GM18873 (cell line): ENCODE results near the gene RTL5.

ENCODE experiments used
- ATAC-seq: cut with Tn5 transposase; IDR thresholded peaks from one replicate; pipeline ENCODE4 v1.9.1; 2021; ENCODE audit warnings: mild to moderate bottlenecking, moderate library complexity, moderate number of reproducible peaks; ENCODE audit not compliant: unreplicated experiment, low FRiP score

Gene RTL5

DNA sequence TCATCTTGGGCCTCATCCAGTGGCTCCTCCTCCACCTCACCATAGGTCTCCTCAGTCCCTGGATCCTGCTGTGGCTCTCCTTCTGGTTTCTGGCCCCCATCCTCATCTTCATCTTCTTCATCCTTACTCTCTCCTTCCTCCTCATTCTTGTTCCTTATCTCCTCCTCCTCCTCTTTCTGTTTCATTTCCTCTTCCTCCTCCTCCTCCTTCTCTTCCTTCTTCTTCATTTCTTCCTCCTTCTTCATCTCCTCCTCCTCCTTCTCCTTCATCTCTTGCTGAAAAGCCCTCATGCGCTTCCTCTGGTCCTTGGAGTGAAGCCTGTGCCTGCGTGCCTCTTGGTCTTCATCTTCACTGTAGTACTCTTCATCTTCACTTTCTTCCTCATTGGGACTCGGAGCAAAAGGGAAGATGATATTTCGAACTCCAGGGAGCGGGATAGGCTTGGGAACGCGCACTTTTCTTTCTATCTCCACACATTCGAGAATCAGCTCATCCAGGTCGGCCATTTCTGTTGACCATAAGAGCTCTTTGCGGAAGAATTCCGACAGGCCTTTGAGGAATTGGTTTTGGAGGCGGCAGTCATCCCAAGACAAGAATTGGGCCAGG is 1.5 kb downstream of the RTL5 start:
- no peak for ATAC-seq

DNA sequence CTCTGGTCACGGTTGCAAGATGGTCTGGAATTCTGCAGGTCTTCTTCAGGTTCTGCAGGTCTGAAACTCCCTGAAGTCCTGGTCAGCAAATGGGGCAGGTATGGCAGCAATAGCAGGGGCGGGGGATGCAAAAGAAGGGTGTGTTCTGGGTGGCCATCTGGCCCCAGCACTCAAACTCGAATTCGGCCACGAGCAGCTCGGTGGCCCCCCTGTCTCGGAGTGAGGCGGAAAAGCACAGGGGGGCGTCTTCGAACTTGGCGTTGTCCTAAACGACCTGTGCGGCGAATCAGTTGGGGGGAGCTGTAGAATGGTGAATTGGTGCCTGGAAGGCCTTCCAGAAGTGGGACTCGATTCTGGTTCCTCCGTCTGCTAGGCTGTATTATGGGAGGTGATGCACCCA is 2.1 kb downstream of the RTL5 start:
- no peak for ATAC-seq

DNA sequence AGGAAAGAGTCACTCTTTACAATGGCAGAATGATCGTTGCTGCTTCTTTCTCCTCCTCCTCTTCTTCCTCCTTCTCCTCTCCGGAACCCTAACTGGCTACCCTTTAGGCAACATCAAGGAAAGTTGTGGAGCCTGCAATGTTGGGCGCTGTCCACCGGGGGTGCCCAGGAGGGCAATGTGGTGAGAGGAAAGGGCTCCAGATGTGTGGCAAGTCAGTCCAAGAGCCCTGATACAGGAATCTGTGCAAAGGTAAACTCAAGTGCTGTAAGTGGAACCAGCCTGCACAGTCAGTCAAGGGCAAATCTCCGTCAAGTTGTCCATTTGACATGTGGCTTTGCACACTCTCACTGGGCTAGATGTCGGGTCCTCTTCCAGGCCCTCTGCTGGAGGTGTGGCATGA is 2.8 kb downstream of the RTL5 start:
- no peak for ATAC-seq

DNA sequence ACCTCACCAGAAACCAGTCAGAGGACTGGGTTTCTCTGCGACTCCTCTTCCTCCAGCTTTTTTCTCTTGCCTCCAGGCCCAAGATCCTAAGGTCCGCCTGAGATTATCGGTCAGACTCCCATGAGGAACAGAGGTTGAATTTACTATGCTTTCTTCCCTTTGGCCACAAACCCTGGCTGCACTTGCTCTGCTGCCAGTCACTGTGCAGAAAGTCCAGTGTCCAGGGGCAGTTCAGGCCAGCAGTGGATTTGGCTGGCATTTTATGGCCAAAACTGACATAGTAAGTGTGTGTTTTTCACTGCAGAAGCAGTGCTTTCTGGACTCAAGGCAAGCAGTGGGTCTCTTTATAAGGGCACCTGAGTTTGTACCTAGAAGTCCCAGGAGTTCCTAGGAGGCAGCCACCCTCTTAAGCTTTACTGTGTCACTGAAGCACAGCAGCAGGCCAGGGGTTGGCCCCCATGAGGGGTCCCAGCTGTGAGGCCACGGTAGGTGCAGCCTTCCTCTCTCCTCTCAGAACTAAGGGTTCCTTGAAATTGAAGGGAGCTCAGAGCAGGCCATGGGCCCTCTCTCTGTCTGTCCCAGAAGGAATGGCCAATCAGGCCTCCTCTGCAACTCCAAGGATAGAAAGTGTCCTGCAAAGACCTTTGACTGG is 3.4 kb downstream of the RTL5 start:
- no peak for ATAC-seq

DNA sequence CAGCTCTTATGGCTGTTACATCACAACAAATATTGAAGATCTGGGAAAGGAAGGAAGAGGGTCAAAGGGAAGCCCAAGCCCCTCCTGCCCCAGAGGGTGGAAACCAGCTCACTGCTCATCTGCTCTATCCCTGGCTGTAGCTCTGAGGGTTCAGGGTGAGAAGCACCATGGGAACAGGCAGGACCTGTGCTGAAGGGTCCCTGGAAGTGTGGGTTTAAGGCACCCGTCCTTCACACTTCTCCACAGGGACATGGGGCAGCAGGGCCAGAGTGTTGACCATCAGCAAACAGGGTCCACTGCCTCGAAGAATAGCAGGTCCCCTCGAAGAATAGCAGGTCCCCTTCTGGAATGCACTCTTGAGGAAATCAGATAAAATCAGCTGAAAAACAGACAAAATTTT is 4.4 kb downstream of the RTL5 start:
- ATAC-seq: no peak

DNA sequence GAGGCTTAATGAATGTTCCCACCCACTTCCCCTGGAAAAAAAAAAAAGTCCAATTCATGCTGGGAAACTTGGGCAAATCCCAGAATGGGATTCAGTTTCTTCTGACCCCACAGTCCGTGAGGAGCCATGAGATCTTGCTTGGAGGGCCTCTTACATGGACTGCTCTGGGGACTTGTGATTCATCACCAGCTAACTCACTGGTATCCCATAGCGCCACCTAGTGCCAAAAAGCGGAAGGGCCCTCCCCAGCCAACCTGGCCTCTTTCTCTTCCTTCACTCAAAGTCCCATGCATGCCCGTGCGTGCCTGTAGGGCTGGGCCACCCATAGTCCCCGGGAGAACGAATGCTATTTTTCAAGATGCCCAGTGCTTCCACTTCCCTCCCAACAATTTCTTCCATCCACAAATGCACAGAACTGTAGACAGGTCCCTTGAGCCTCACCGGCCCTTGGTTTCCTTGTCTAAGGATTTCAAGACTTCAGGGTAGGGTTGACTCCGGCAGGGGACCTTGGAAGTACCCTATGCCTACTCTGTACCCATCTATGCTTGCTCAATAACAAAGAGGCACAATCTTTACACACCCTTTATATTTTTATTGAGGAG is 5.1 kb downstream of the RTL5 start:
- ATAC-seq: peak; percentile 67

DNA sequence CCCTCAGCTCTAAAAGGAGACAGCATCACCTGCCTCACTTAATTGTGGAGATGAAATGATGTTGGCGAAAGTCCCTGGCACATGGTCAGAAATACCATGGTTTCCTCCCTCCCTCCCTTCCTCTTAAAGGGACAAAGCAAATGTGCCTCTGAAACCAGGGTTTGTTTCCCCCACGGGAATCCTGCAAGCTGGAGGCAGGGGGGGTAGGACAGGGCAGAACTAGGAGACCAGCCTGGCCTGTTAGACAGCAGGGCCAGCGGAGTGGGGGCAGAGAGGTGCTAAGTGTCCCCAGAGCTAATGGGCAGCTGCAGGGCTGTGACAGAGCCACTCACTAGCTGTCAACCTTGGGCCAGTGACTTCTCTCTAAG is 5.7 kb downstream of the RTL5 start:
- ATAC-seq: no peak

DNA sequence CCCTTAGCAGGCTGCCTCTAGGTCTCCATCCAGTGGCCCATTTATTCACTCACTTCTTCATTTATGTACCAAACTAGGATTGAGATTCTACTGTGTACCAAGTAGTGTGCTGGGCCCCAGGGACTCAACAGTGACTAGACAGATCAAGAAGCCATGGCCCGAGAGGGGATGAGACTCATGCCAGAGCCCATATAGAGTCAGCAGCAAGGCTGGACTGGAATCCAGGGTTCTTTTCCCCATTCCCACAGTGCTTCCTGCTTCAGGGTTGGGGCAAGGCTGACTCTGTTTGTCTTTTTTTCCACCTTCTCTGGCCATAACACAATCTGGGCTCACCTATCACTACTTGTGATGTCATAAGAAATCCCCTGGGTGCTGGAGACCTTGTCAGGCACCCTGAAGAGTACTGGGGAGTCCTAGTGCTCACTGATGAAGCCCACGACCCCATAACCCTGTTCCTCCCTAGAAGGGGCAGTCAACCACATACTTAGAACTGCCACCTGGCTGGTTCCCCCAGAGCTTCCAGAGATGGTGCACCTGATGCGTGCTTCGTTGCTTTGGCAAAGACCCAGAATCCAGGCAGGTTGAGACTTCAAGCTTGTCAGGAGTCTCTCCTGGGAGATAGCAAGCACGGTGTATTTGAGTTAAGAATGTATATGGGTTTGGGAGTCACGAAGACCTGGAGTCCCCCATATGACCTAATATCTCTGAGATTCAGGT is 6.2 kb downstream of the RTL5 start:
- no peak for ATAC-seq

DNA sequence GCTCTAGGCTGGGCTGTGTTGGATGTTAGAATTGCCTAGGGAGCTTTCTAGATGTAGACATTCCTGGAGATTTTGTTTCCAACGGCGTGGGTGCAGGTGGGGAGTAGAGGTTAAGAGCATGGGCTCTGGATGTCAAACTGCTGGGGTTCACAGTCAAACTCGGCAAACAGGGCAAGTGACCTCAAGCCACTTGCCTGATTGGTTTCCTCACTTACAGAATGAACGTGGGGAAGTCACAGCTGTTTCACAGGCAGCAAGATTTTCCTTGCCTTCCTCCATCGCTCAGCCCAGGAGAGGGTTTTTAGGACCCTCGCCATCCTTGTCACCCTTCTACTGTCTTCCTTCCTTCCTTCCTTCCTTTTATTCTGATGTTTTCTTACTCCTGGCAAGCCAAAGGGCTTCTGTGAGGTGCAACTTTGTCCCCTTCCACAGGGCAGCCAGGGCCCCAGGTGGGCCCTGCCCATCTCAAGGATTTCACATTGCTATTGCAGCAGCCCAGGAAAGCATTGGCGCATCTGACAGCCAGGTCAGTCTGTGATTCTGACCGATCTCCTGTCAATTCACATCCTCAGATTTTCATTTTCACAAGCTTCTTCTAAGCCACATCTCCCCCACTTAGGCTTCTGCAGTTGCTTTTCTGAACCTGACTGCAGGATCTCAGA is 7.0 kb downstream of the RTL5 start:
- no peak for ATAC-seq

DNA sequence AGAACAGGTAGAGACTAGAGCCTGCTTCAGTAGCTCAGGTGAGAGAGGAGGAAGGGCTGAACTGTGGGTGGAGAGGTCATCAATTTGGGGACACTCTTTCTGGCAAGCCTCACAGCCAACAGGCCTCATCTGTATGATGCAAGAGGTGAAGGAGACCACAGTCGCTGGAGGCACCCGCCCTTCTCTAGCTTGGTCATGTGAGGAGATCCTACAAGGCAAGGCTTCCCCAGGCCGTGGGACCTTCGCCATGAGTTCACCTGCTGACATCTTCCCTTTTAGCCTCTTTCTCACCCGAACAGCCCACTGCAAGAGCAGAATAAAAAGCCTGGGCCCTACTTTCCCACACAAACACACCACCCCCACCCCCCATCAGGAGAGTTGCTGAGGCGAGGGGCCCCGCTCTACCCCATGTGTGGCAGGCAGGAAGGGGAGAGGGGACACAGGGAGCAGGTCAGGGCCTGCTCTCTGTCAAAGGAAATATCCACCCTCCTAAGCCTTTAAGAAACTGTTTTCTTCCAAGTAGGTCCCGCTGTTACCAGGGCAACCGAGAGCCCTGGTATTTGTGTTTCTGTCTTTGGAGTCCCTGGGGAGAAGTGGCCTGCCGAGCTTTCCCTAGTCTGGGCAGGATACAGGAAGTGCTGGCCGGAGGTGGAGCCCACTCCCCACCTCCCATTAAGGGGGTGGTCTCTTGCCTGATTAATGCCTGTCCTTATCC is 8.1 kb downstream of the RTL5 start:
- ATAC-seq: no peak

DNA sequence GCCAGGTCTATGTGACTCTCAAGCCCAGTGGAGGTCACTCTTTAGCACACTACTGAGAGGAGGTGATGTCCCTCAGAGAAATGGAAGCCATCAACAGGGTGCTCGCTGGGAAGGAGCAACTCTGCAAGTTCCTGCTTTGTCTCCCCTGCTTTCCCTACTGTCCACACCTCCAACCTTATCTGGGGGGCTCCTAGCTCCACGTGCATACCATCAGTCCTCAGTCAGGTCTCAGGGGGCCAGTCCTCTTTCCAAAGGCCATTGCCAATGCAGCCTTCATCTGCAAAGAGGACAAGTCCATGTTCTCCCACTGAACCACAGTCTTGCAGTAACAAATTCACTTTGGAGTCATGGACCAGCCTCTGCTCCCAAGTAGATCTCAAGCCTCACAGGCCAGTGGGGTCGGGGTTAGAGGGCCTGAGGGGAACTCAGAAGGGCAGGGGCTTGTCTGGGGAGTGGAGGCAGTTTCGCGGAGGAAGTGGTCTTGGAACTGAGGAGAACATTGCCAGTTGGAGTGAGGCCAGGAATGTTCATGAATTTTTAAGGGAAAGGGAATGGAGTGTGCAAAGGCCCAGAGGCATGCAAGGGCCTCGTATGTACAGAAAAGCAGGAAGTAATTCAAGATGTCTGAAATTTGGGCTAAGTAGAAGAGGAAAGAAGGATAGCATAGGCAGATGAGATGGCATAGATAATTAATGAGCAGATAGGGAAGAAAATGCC is 8.9 kb downstream of the RTL5 start:
- ATAC-seq: no peak

DNA sequence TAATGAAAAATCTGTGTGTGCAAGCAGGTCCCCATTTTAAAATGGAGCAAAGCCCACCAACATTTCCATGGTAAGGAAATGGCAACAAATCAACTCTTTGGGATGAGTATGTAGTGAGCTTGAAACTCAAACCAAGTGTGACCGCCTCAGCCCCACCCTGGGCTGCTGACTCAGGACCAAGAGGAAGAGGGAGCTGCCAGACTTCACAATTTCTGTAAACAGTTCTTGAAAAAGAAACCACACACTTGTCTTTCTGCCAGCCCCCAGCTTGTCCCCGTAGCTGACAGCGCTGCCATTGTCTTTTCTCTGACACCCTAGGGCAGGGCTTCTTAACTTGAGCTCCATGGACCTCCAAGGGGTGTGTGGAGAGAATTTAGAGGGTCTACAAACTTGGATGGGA is 10.3 kb downstream of the RTL5 start:
- ATAC-seq: no peak

DNA sequence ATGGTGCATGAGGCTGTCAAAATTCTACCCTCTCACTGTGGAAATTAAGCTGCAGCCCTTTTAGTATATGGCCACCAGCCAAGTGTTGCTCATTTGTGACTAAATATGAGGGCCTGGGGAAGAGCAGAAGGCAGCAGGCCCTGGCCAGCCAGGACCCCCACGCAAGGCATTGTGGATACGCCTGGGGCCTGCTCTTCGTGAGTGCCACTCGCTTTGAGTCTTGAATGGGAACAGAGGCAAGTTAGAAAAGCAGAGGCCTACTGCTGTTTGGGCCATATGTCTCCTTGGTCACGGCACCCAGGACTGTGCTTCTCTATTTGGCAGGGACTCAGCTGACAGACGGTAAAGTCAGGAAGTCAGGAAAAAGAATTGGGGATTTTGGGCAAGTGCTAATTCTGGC is 10.9 kb downstream of the RTL5 start:
- no peak for ATAC-seq

DNA sequence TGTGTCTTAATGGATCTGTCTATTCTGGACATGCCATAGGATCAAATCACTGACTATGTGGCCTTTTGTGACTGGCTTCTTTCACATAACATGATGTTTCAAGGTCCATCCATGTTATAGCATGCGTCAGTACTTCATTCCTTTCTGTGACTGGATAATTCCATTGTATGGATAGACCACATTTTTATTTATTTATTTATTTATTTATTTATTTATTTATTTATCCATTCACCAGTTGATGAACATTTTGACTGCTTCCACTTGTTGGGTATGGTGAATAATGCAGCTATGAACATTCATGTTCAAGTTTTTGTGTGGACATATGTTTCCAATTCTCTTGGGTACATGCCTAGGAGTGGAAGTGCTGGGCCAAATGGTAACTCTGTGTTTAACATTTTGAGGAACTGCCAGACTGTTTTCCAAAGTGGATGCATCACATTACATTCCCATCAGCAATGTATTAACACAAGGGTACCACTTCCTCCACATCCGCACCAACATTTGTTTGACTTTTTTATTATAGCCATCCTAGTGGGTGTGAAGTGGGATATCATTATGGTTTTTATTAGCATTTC is 14.0 kb downstream of the RTL5 start:
- no peak for ATAC-seq

DNA sequence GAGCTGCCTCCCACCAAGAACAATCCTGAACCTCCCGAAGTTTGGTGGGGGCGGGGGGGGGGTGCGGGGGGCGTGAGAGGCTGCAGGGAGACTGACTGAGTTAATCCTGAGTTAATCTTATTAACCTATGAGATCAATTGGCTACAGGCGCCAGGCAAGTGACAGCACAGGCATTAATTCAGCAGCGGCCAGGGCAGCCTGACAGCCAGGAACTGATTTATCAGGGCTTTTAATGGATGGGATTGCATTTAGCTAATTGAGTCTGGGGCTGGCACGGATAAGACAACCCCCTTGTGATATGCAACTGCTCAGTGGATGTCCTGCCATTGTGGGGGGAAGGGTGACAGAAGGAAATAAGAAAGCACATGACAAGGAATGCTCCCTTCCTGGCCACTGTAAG is 16.3 kb downstream of the RTL5 start:
- no peak for ATAC-seq

DNA sequence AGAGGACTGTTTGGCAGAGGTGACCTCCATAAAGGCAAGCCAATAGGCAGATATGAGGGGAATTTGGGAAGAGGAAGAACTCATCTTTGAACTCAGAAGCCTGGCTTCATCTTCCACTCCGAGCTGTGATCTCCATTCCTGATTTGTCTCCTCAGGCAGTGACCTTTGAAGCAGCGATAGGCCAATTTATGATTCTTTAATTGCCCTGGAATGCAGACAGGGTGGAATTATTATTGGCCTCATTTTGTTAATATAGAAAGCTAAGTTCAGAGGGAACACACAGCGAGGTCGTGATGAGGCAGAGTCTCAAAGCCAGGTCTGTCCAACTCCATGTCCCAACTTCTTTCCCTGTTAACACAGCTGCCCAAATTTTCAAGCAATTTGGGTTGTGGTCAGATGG is 16.9 kb downstream of the RTL5 start:
- ATAC-seq: no peak

DNA sequence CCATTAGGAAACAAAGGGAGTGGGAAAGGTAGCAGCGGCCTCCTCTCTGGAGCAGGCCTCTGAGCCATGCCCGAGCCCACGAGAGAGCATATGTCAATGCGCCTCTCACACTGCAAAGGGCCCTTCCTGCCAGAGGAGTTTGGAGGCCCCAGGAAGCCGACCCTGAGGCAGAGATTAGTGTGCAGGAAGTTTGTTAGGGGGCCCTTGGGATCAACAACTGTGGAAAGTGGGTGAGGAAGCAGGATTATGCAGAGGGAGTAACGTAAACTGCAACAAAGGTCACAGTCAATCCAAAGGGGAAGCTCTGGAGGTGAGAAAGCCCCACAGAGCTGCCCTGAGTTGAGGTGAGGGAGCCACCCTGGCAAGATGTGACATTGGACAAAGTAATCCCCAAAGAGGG is 17.4 kb downstream of the RTL5 start:
- ATAC-seq: no peak

DNA sequence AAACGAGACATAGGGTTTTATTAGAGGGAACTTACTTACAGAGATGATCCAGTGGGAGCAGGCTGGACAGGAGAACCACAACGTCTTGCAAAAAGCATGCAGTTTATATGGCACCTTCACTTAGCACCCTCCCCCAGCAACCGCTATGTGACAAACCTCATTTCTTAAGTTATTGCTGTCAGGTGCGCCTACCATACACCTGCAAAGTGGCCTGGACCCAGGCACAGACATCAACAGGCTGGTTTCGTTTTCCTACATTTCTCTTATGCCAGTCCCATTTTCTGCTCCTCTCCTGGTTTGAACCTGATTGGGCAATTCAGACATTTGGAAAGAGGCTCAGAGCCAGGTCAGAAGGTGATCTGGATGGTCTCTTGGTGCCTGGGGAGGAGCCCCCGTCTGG is 18.3 kb downstream of the RTL5 start:
- ATAC-seq: no peak

DNA sequence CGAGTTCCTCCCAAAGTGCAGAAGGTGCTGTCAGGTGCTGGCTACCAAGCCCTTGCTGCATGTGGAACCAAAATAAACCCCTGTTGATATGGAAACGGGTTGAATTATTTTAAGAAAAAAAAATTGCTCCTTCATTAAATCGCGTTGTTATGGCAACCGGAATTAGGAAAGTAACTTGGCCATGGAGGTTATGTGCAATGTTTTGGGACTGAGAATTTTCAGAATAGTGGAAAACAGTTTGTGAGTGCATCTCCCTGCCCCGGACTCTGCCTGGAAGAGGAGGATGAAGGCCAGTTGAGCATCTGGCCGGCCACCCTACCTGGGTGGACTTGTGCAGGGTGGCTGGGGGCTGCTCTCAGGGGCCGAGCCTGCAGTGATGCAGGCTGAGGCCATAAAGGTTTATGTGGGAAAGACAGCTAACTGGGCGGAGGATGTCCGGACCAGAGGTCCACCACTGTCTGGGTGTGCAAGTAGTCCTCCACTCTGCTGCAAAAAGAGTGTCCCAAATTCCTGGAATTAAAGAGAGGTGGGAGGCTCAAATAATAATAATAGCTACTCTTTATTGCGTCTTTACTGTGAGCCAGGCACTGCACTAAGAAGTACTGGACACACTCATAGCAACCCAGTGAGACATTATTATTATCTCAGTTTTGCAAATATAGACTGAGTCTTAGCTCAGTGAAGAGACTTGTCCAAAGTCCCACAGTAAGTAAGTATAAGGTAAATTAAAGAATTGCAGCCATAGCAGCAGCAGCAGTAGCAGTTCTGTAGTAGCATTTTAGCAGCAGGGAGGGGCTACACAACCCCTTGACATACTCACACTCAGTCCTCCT is 20.6 kb downstream of the RTL5 start:
- no peak for ATAC-seq
